Breast epithelium (tissue), 3 donors: ENCODE data around the gene CDH2.

Experiments used
- POLR2A ChIP-seq: fragments of 450-650 bp; IDR thresholded peaks from one replicate; pipeline ENCODE4 v1.6.1; 2016; ENCODE audit warnings: antibody characterized with exemption, mild to moderate bottlenecking, moderate library complexity
- POLR2AphosphoS5 ChIP-seq, 3 donors: sonication (generic); formaldehyde crosslinking; IDR thresholded peaks; one replicate each; pipeline ENCODE4 v1.6.1; 2017; ENCODE audit warnings: antibody characterized with exemption in 3 of 3
- TF ChIP-seq, protein P1 (sequence below), 3 donors: fragments of 450-650 bp; IDR thresholded peaks; one replicate each; pipeline ENCODE4 v1.5.1; 2016 to 2017; ENCODE audit warnings: antibody characterized with exemption in 3 of 3, mild to moderate bottlenecking in 3 of 3, moderate library complexity in 3 of 3

DNA sequence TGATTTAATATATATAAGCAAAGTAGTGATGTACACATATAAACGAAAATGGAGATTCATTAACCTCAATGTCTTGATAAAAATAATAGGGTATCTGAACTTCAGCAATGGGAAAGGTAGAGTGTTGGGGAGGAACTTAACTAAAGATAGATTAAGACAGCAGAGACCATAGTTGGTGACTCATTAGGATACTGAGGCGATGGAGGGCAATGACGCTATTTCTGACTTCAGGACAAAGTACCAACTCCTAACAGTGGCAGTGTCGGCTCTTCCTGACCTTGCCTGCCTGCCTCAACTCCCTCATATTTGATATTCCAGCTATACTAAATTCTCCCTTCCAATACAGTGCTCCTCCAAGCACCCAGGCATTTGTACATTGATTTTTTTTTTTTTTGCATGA is 98.6 kb downstream of the CDH2 start:
- TF ChIP-seq POLR2AphosphoS5 (IDR thresholded peaks at IDR 0.05): no peak
- TF ChIP-seq, protein P1, sequence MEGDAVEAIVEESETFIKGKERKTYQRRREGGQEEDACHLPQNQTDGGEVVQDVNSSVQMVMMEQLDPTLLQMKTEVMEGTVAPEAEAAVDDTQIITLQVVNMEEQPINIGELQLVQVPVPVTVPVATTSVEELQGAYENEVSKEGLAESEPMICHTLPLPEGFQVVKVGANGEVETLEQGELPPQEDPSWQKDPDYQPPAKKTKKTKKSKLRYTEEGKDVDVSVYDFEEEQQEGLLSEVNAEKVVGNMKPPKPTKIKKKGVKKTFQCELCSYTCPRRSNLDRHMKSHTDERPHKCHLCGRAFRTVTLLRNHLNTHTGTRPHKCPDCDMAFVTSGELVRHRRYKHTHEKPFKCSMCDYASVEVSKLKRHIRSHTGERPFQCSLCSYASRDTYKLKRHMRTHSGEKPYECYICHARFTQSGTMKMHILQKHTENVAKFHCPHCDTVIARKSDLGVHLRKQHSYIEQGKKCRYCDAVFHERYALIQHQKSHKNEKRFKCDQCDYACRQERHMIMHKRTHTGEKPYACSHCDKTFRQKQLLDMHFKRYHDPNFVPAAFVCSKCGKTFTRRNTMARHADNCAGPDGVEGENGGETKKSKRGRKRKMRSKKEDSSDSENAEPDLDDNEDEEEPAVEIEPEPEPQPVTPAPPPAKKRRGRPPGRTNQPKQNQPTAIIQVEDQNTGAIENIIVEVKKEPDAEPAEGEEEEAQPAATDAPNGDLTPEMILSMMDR (IDR thresholded peaks at IDR 0.05): no peak
- no peak for TF ChIP-seq POLR2A
